CD4-positive, CD25-positive, alpha-beta regulatory T cell (primary cell): Measurements from ENCODE around the gene ADAM19. TPM values are rescaled to one million over a fixed set of nuclear protein-coding genes. Genes with fewer than 3 reads are reported as not detected.

Source experiments
- ATAC-seq, 2 donors: fragments of 150-1000 bp; cut with Tn5 transposase; one replicate each; pipeline ENCODE4 v1.10.0; 2021; ENCODE audit warnings: low read depth in 2 of 2, moderate number of reproducible peaks in 2 of 2, moderate library complexity in 1 of 2
- DNase-seq, 3 donors: peaks; one replicate each; pipeline versions ENCODE4 v3.0.0 to v3.0.0-alpha.2; 2012 to 2022; ENCODE audit warnings: mixed read lengths in 1 of 3
- H3K27ac ChIP-seq: one replicate; pipeline ENCODE4 v1.7.0; 2013; ENCODE audit warnings: mild to moderate bottlenecking, low read length; ENCODE audit not compliant: insufficient read depth, poor library complexity, severe bottlenecking
- H3K27me3 ChIP-seq: one replicate; pipeline ENCODE4 v1.7.0; 2013; ENCODE audit warnings: low read length; ENCODE audit not compliant: control insufficient read depth, insufficient read depth
- H3K36me3 ChIP-seq: one replicate; pipeline ENCODE4 v1.7.0; 2013; ENCODE audit warnings: mild to moderate bottlenecking, low read length, moderate library complexity; ENCODE audit not compliant: control insufficient read depth, insufficient read depth
- H3K4me1 ChIP-seq: 2 replicates; pipeline ENCODE4 v1.7.0; 2013; ENCODE audit warnings: mild to moderate bottlenecking, low read length; ENCODE audit not compliant: insufficient read depth, control insufficient read depth, poor library complexity, severe bottlenecking
- H3K4me3 ChIP-seq: one replicate; pipeline ENCODE4 v1.7.0; 2013; ENCODE audit warnings: low read depth, mild to moderate bottlenecking, low read length, moderate library complexity
- H3K9me3 ChIP-seq, 2 experiments: 1 replicate in 1 of 2; 2 replicates in 1 of 2; pipeline ENCODE4 v1.7.0; 2013; ENCODE audit warnings: low read length in 2 of 2, mild to moderate bottlenecking in 1 of 2, moderate library complexity in 1 of 2; ENCODE audit not compliant: control insufficient read depth in 2 of 2
- H3K27ac Mint-ChIP-seq, 3 donors: one replicate each; pipeline ENCODE4 v1.8.0; 2020 to 2022; ENCODE audit warnings: mild to moderate bottlenecking in 3 of 3, mixed read lengths in 3 of 3, moderate library complexity in 2 of 3
- H3K27me3 Mint-ChIP-seq: one replicate; pipeline ENCODE4 v1.8.0; 2022; ENCODE audit warnings: mild to moderate bottlenecking, mixed read lengths
- H3K36me3 Mint-ChIP-seq: one replicate; pipeline ENCODE4 v1.8.0; 2020; ENCODE audit warnings: mixed read lengths
- H3K4me1 Mint-ChIP-seq, 4 donors: one replicate each; pipeline ENCODE4 v1.8.0; 2020 to 2022; ENCODE audit warnings: mixed read lengths in 4 of 4, mild to moderate bottlenecking in 1 of 4
- H3K4me3 Mint-ChIP-seq, 4 donors: one replicate each; pipeline ENCODE4 v1.8.0; 2020 to 2022; ENCODE audit warnings: mild to moderate bottlenecking in 4 of 4, mixed read lengths in 4 of 4, moderate library complexity in 3 of 4
- H3K9me3 Mint-ChIP-seq, 7 donors: one replicate each; pipeline ENCODE4 v1.8.0; 2020 to 2022; ENCODE audit warnings: mixed read lengths in 7 of 7, mild to moderate bottlenecking in 3 of 7, moderate library complexity in 2 of 7
- polyA plus RNA-seq, 4 donors: library from polyadenylated mRNA; unstranded; fragments of 300-500 nt; fragmentation: Illumina TruSeq; gene quantifications; one replicate each; pipeline ENCODE4 v1.2.3, GENCODE V29; 2021
- total RNA-seq: library from RNA; stranded (reverse); gene quantifications from one replicate; pipeline ENCODE4 v1.2.3, GENCODE V29; 2022

The ADAM19 gene
- total and polyA plus RNA-seq, 5 donors from 2014 or later = 5.5 to 113 (median 9.1) TPM

GRCh38 chr5:157558041-157558595 is 17.5 kb downstream of the ADAM19 start:
- Mint-ChIP-seq H3K4me3 (no peak overlapping the region), H3K4me1 (peaks cover 6 to 71% (median 37%) of the 10 kb centered on the region in 4 donors), H3K9me3 (no peaks in the 10 kb centered on the region), H3K27ac (peak overlapping the region in 1 of 3 donors; percentile 81), H3K27me3 (no peaks in the 10 kb centered on the region), H3K36me3 (peaks cover 8% of the 10 kb centered on the region)
- no peaks in the 10 kb centered on the region for H3K27me3 ChIP-seq
- no peak for ATAC-seq
- H3K4me1 ChIP-seq = peaks cover 21% of the 10 kb centered on the region
- peaks cover 32% of the 10 kb centered on the region for H3K36me3 ChIP-seq
- H3K9me3 ChIP-seq = no peaks in the 10 kb centered on the region
- no peak overlapping the region for H3K27ac ChIP-seq
- H3K4me3 ChIP-seq = no peak overlapping the region
- DNase-seq = no peak

GRCh38 chr5:157556615-157557418 is 18.8 kb downstream of the ADAM19 start:
- H3K27ac ChIP-seq = peak overlapping the region; percentile 38
- H3K36me3 ChIP-seq = peaks cover 21% of the 10 kb centered on the region
- H3K9me3 Mint-ChIP-seq = no peaks in the 10 kb centered on the region
- peak overlapping the region; percentile 73 to 91 (median 81) for H3K27ac Mint-ChIP-seq
- ATAC-seq (no peak), DNase-seq (no peak)
- no peaks in the 10 kb centered on the region for H3K9me3 ChIP-seq
- peaks cover 7% of the 10 kb centered on the region for H3K36me3 Mint-ChIP-seq
- no peak overlapping the region for H3K4me3 Mint-ChIP-seq
- H3K27me3 Mint-ChIP-seq = no peaks in the 10 kb centered on the region
- H3K4me1 ChIP-seq = peaks cover 25% of the 10 kb centered on the region
- H3K4me1 Mint-ChIP-seq = peaks cover 6 to 73% (median 45%) of the 10 kb centered on the region in 4 donors
- no peaks in the 10 kb centered on the region for H3K27me3 ChIP-seq
- no peak overlapping the region for H3K4me3 ChIP-seq

- H3K9me3 Mint-ChIP-seq = no peaks in the 10 kb centered on the region
- Histone ChIP-seq H3K4me3 (peak overlapping the region; percentile 37), H3K9me3 (no peaks in the 10 kb centered on the region), H3K27me3 (no peaks in the 10 kb centered on the region), H3K36me3 (peaks cover 7% of the 10 kb centered on the region), H3K4me1 (peaks cover 33% of the 10 kb centered on the region), H3K27ac (peak overlapping the region; percentile 54)
- H3K36me3 Mint-ChIP-seq = peaks cover 8% of the 10 kb centered on the region
- DNase-seq (no peak), ATAC-seq (no peak)
- peak overlapping the region; percentile 11 to 97 (median 67) for H3K27ac Mint-ChIP-seq
- H3K27me3 Mint-ChIP-seq = no peaks in the 10 kb centered on the region
- peaks cover 6 to 78% (median 43%) of the 10 kb centered on the region in 4 donors for H3K4me1 Mint-ChIP-seq
- H3K4me3 Mint-ChIP-seq = peak overlapping the region in 2 of 4 donors; percentile 0 to 57
Measured at GRCh38 chr5:157555037-157555640, 20.4 kb downstream of the ADAM19 start.

DNA sequence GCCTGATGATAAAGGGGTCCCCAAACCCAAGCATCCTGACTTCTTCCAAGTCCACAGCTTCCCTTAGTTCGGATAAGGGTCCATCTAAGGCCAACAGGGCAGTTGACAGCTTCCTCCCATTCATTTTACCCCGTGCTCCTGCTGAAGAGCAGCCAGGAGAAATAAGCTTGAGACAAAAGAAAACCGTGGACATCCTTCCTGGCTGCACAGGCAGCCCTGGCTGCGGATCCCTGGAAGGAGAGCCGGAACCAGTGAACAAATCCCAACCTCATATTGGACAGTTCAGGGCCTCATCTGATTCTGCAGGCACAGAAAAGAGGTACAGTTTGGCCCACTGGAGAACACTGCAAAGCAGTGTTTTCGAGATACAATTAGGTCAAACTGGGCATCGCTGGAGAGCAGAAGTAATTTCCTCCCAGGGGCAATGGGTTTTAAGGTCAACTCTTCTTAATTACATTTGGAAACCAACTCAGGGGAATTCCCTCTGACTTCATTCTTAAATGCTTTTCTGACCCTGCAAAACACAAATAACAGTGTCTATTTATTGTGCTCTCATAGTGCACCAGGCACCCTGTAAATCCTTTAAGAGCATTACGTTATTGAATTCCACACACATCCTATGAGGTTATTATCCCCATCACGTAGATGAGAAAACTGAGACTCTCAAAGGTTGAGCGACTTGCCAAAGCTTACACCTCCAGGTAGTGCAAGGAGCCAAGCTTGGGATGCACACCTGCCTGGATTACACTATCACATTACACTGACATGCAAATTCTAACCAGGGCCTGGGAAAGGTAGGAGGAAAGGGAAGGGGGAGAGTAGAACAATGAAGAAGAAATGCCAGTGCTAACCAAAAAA is 21.2 kb downstream of the ADAM19 start:
- Mint-ChIP-seq H3K27me3 (no peaks in the 10 kb centered on the region), H3K27ac (peak overlapping the region; percentile 56 to 97 (median 67)), H3K36me3 (peaks cover 12% of the 10 kb centered on the region), H3K4me1 (peaks cover 12 to 82% (median 50%) of the 10 kb centered on the region in 4 donors), H3K4me3 (peak overlapping the region in 3 of 4 donors; percentile 22 to 57 (median 44)), H3K9me3 (no peaks in the 10 kb centered on the region)
- Histone ChIP-seq H3K4me3 (peak overlapping the region; percentile 37), H3K4me1 (peaks cover 41% of the 10 kb centered on the region), H3K36me3 (peaks cover 7% of the 10 kb centered on the region), H3K27ac (peak overlapping the region; percentile 54), H3K9me3 (no peaks in the 10 kb centered on the region), H3K27me3 (no peaks in the 10 kb centered on the region)
- no peak for DNase-seq
- no peak for ATAC-seq

GRCh38 chr5:157552650-157553049 is 22.9 kb downstream of the ADAM19 start:
- Histone ChIP-seq H3K36me3 (peaks cover 3% of the 10 kb centered on the region), H3K27me3 (no peaks in the 10 kb centered on the region), H3K4me3 (no peak overlapping the region), H3K4me1 (peaks cover 58% of the 10 kb centered on the region), H3K9me3 (no peaks in the 10 kb centered on the region), H3K27ac (peak overlapping the region; percentile 29)
- no peak for ATAC-seq
- no peak for DNase-seq
- H3K27ac Mint-ChIP-seq = peak overlapping the region in 1 of 3 donors; percentile 37
- H3K4me1 Mint-ChIP-seq = peaks cover 17 to 86% (median 56%) of the 10 kb centered on the region in 4 donors
- H3K36me3 Mint-ChIP-seq = peaks cover 19% of the 10 kb centered on the region
- no peaks in the 10 kb centered on the region for H3K9me3 Mint-ChIP-seq
- peak overlapping the region in 2 of 4 donors; percentile 17 for H3K4me3 Mint-ChIP-seq
- no peaks in the 10 kb centered on the region for H3K27me3 Mint-ChIP-seq

GRCh38 chr5:157550663-157551062 is 24.9 kb downstream of the ADAM19 start:
- H3K4me1 ChIP-seq = peaks cover 75% of the 10 kb centered on the region

GRCh38 chr5:157549954-157550549 is 25.5 kb downstream of the ADAM19 start:
- peak overlapping the region; percentile 30 for H3K27ac ChIP-seq
- H3K27me3 Mint-ChIP-seq = no peaks in the 10 kb centered on the region
- peaks cover 24% of the 10 kb centered on the region for H3K36me3 Mint-ChIP-seq
- H3K4me1 ChIP-seq = peaks cover 78% of the 10 kb centered on the region
- no peak for ATAC-seq
- H3K27ac Mint-ChIP-seq = peak overlapping the region; percentile 78 to 90 (median 81)
- no peak for DNase-seq
- H3K9me3 ChIP-seq = no peaks in the 10 kb centered on the region
- H3K27me3 ChIP-seq = no peaks in the 10 kb centered on the region
- H3K4me3 Mint-ChIP-seq = peak overlapping the region; percentile 33 to 80 (median 58)
- no peaks in the 10 kb centered on the region for H3K9me3 Mint-ChIP-seq
- peak overlapping the region; percentile 56 for H3K4me3 ChIP-seq
- H3K4me1 Mint-ChIP-seq = peaks cover 18 to 88% (median 65%) of the 10 kb centered on the region in 4 donors
- peaks cover 3% of the 10 kb centered on the region for H3K36me3 ChIP-seq

More at GRCh38 chr5:157550663-157551062, 24.9 kb downstream of the ADAM19 start:
- Mint-ChIP-seq H3K9me3 (no peaks in the 10 kb centered on the region), H3K36me3 (peaks cover 24% of the 10 kb centered on the region), H3K4me3 (peak overlapping the region in 2 of 4 donors; percentile 34 to 70), H3K27me3 (no peaks in the 10 kb centered on the region), H3K27ac (peak overlapping the region; percentile 33 to 78 (median 74)), H3K4me1 (peaks cover 19 to 88% (median 64%) of the 10 kb centered on the region in 4 donors)
- ATAC-seq = no peak
- H3K27ac ChIP-seq = peak overlapping the region; percentile 30
- H3K9me3 ChIP-seq = no peaks in the 10 kb centered on the region
- peaks cover 3% of the 10 kb centered on the region for H3K36me3 ChIP-seq
- H3K4me3 ChIP-seq = peak overlapping the region; percentile 4
- no peaks in the 10 kb centered on the region for H3K27me3 ChIP-seq
- no peak for DNase-seq
